ENCODE data around the gene ZBTB39. TPM values are rescaled to one million over a fixed set of nuclear protein-coding genes. Genes with fewer than 3 reads are reported as not detected.
"Not testable (repeated sequence)": the region's sequence is repeated elsewhere in the genome, so short reads cannot be mapped to it uniquely, and the experiment has no call there.

ZBTB39 gene
- total and polyA plus RNA-seq, 2 of the 8 experiments (the other 6 are each of a cell fraction or from before 2014, with no cell fraction given), result 19.3 to 25.0 TPM

DNA sequence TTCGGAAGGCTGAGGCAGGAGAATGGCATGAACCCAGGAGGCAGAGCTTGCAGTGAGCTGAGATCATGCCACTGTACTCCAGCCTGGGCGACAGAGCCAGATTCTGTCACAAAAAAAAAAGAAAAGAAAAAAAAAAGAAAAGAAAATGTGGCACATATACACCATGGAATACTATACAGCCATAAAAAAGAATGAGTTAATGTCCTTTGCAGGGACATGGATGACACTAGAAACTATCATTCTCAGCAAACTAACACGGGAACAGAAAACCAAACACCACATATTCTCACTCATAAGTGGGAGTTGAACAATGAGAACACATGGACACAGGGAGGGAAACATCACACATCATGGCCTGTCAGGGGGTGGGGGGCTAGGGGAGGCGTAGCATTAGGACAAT is 29.0 kb downstream of the ZBTB39 start:
- H3K4me1 ChIP-seq (replicated peaks in 1 of 4; ENCODE audit: control insufficient read depth in 3 of 4, insufficient read depth in 4 of 4, low read length in 3 of 4); H2BK5ac ChIP-seq (ENCODE audit: low read depth, low read length); H3K23me2 ChIP-seq (ENCODE audit: low read depth, low read length); H2AFZ ChIP-seq (ENCODE audit: low read length); FAIRE-seq; H3K14ac ChIP-seq (ENCODE audit: insufficient read length); H3K23ac ChIP-seq (ENCODE audit: insufficient read length); H3K56ac ChIP-seq (replicated peaks; ENCODE audit: insufficient read length, low read depth, low read length); H3K27me3 ChIP-seq (replicated peaks in 1 of 4; ENCODE audit: control insufficient read depth in 3 of 4, extremely low read depth in 1 of 4, insufficient read depth in 3 of 4, low read length in 3 of 4); H3K9me3 ChIP-seq (ENCODE audit: insufficient read depth in 2 of 2, low read depth in 1 of 2, low read length in 1 of 2); DNase-seq (ENCODE audit: low read depth in 1 of 2, low spot score in 2 of 2); H2BK15ac ChIP-seq (ENCODE audit: low read length); H4K20me1 ChIP-seq (replicated peaks in 1 of 2; ENCODE audit: control insufficient read depth in 1 of 2, insufficient read depth in 2 of 2, low read length in 2 of 2); H4K5ac ChIP-seq (ENCODE audit: insufficient read length, low read depth, low read length); H3K18ac ChIP-seq (ENCODE audit: extremely low read depth, low read length); H2BK20ac ChIP-seq (ENCODE audit: low read length); H2AK5ac ChIP-seq (ENCODE audit: low read depth, low read length); POLR2A ChIA-PET (ENCODE audit: partially characterized antibody); H2BK12ac ChIP-seq (ENCODE audit: low read depth, low read length); H2BK120ac ChIP-seq (replicated peaks; ENCODE audit: low read depth, low read length); H3K79me2 ChIP-seq (ENCODE audit: control insufficient read depth in 1 of 2, insufficient read depth in 2 of 2, low read length in 2 of 2); H4K8ac ChIP-seq (ENCODE audit: extremely low read depth, insufficient read depth, low read length); H3K4ac ChIP-seq (replicated peaks; ENCODE audit: insufficient read length, low read depth, low read length); H3K79me1 ChIP-seq (ENCODE audit: low read depth, low read length); H4K91ac ChIP-seq (replicated peaks; ENCODE audit: insufficient read length, low read length); H3K9ac ChIP-seq (replicated peaks in 1 of 4; ENCODE audit: extremely low read depth in 1 of 4, low read depth in 3 of 4, low read length in 3 of 4); H3K4me3 ChIP-seq (ENCODE audit: extremely low read depth in 1 of 4, insufficient read depth in 2 of 4, low read depth in 3 of 4, low read length in 4 of 4); H3K36me3 ChIP-seq (ENCODE audit: control insufficient read depth in 2 of 4, insufficient read depth in 4 of 4, low read length in 3 of 4); H3K27ac ChIP-seq (ENCODE audit: low read depth, low read length); H3K4me2 ChIP-seq (ENCODE audit: insufficient read depth in 1 of 2, low read depth in 2 of 2, low read length in 2 of 2): not testable (repeated sequence)
- CTCF ChIA-PET (ENCODE audit: partially characterized antibody), result interaction anchor here (1.7 kb wide), 1 partner anchor 10 kb away, joined by 4 read pairs; no protein-coding TSS in a partner anchor
- 83% methylated on average over 4 of the region's 4 CpGs; no CpG with 5 or more reads in 1 of the 2 experiments for WGBS, 2 experiments (ENCODE audit: extremely low coverage in 1 of 2, insufficient coverage in 1 of 2, insufficient read length in 1 of 2, insufficient replicate concordance in 2 of 2, low coverage in 1 of 2, low lambda C conversion rate in 2 of 2, missing lambda C conversion rate in 1 of 2)

DNA sequence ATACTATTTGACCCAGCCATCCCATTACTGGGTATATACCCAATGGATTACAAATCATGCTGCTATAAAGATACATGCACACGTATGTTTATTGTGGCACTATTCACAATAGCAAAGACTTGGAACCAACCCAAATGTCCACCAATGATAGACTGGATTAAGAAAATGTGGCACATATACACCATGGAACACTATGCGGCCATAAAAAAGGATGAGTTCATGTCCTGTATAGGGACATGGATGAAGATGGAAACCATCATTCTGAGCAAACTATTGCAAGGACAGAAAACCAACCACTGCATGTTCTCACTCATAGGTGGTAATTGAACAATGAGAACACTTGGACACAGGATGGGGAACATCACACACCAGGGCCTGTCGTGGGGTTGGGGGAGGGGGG is 32.1 kb downstream of the ZBTB39 start:
- H2AFZ ChIP-seq (ENCODE audit: low read length); H2BK5ac ChIP-seq (ENCODE audit: low read depth, low read length); H3K56ac ChIP-seq (replicated peaks; ENCODE audit: insufficient read length, low read depth, low read length); H3K27me3 ChIP-seq (replicated peaks in 1 of 4; ENCODE audit: control insufficient read depth in 3 of 4, extremely low read depth in 1 of 4, insufficient read depth in 3 of 4, low read length in 3 of 4); H3K9me3 ChIP-seq (ENCODE audit: insufficient read depth in 2 of 2, low read depth in 1 of 2, low read length in 1 of 2); H3K4me1 ChIP-seq (replicated peaks in 1 of 4; ENCODE audit: control insufficient read depth in 3 of 4, insufficient read depth in 4 of 4, low read length in 3 of 4); H4K8ac ChIP-seq (ENCODE audit: extremely low read depth, insufficient read depth, low read length); H2BK20ac ChIP-seq (ENCODE audit: low read length); H2BK120ac ChIP-seq (replicated peaks; ENCODE audit: low read depth, low read length); H2BK12ac ChIP-seq (ENCODE audit: low read depth, low read length); H3K79me2 ChIP-seq (ENCODE audit: control insufficient read depth in 1 of 2, insufficient read depth in 2 of 2, low read length in 2 of 2); H2AK5ac ChIP-seq (ENCODE audit: low read depth, low read length); H4K20me1 ChIP-seq (replicated peaks in 1 of 2; ENCODE audit: control insufficient read depth in 1 of 2, insufficient read depth in 2 of 2, low read length in 2 of 2); FAIRE-seq; H3K23ac ChIP-seq (ENCODE audit: insufficient read length); DNase-seq (ENCODE audit: low read depth in 1 of 2, low spot score in 2 of 2); H3K4me2 ChIP-seq (ENCODE audit: insufficient read depth in 1 of 2, low read depth in 2 of 2, low read length in 2 of 2); H3K4me3 ChIP-seq (ENCODE audit: extremely low read depth in 1 of 4, insufficient read depth in 2 of 4, low read depth in 3 of 4, low read length in 4 of 4); H2BK15ac ChIP-seq (ENCODE audit: low read length); H3K14ac ChIP-seq (ENCODE audit: insufficient read length); POLR2A ChIA-PET (ENCODE audit: partially characterized antibody); H3K23me2 ChIP-seq (ENCODE audit: low read depth, low read length); H4K91ac ChIP-seq (replicated peaks; ENCODE audit: insufficient read length, low read length); H3K36me3 ChIP-seq (ENCODE audit: control insufficient read depth in 2 of 4, insufficient read depth in 4 of 4, low read length in 3 of 4); H3K4ac ChIP-seq (replicated peaks; ENCODE audit: insufficient read length, low read depth, low read length); H3K79me1 ChIP-seq (ENCODE audit: low read depth, low read length); H3K18ac ChIP-seq (ENCODE audit: extremely low read depth, low read length); CTCF ChIA-PET (ENCODE audit: partially characterized antibody); H4K5ac ChIP-seq (ENCODE audit: insufficient read length, low read depth, low read length); H3K27ac ChIP-seq (ENCODE audit: low read depth, low read length); H3K9ac ChIP-seq (replicated peaks in 1 of 4; ENCODE audit: extremely low read depth in 1 of 4, low read depth in 3 of 4, low read length in 3 of 4): not testable (repeated sequence)
- WGBS, 2 experiments (ENCODE audit: extremely low coverage in 1 of 2, insufficient coverage in 1 of 2, insufficient read length in 1 of 2, insufficient replicate concordance in 2 of 2, low coverage in 1 of 2, low lambda C conversion rate in 2 of 2, missing lambda C conversion rate in 1 of 2), result 80% methylated on average over 2 of the region's 3 CpGs; no CpG with 5 or more reads in 1 of the 2 experiments

Data from H1 (cell line).